K562 (cell line): ENCODE results near the gene OR5J2. TPM values are rescaled to one million over a fixed set of nuclear protein-coding genes. Genes with fewer than 3 reads are reported as not detected.

Experiments
- ATAC-seq: fragments of 200-7000 bp; cut with Tn5 transposase; 3 replicates; pipeline ENCODE4 v1.9.1; 2020; ENCODE audit warnings: moderate library complexity
- BruUV-seq: library from RNA; stranded (reverse); fragments of 400-500 nt; replicated peaks from 2 replicates; lab custom pipeline; 2021; lab: Mats Ljungman, UMichigan
- CTCF ChIA-PET: fragments of 300-600 bp; formaldehyde crosslinking; extraction: SDS; loops from one replicate; lab custom pipeline; 2021; ENCODE audit warnings: low intra/inter-chr PET ratio; lab: Yijun Ruan, JAX
- POLR2A ChIA-PET: fragments of 300-600, 350-650 bp; sonication (Branson Sonifier 250); formaldehyde crosslinking; extraction: SDS; loops from one replicate; lab custom pipeline; 2021; ENCODE audit warnings: antibody characterized with exemption, inconsistent platforms; lab: Yijun Ruan, JAX
- DNase-seq, 4 experiments: peaks; one replicate each; pipeline versions ENCODE4 v3.0.0 to v3.0.0-alpha.2; 2011 to 2018; ENCODE audit warnings: low spot score in 3 of 4, mixed read lengths in 3 of 4; ENCODE audit errors: extremely low read depth in 1 of 4
- FAIRE-seq: peaks from 2 replicates; lab custom pipeline; 2011; peaks lifted over from hg19 to GRCh38; lab: Jason Lieb, UNC
- H2AFZ ChIP-seq: 2 replicates; pipeline ENCODE4 v1.6.0; 2011; ENCODE audit warnings: low read depth, low read length, control low read depth, inconsistent platforms
- H3K27ac ChIP-seq: fragments of 200-600 bp; 3 replicates; pipeline ENCODE4 v1.8.0; 2011; ENCODE audit warnings: low read depth, mild to moderate bottlenecking, control low read depth, inconsistent platforms, low read length, moderate library complexity, mixed read lengths; ENCODE audit errors: extremely low read depth
- H3K27me3 ChIP-seq, 2 experiments: fragments of 300-600 bp in 1 of 2; 2 replicates in 1 of 2; 3 replicates in 1 of 2; pipeline versions ENCODE4 v1.6.0 to v1.8.0; 2011; ENCODE audit warnings: inconsistent platforms in 2 of 2, low read length in 2 of 2, mild to moderate bottlenecking in 1 of 2, mixed read lengths in 1 of 2, moderate library complexity in 1 of 2; ENCODE audit not compliant: control insufficient read depth in 2 of 2, insufficient read depth in 2 of 2
- H3K36me3 ChIP-seq: fragments of 300-600 bp; 3 replicates; pipeline ENCODE4 v1.8.0; 2011; ENCODE audit warnings: mild to moderate bottlenecking, low read length, inconsistent platforms; ENCODE audit not compliant: control insufficient read depth, insufficient read depth
- H3K4me1 ChIP-seq, 2 experiments: fragments of 200-600 bp in 1 of 2; replicated peaks in 1 of 2; 2 replicates in 1 of 2; 3 replicates in 1 of 2; pipeline versions ENCODE4 v1.5.1 to v1.8.0; 2011; ENCODE audit warnings: inconsistent platforms in 2 of 2, low read length in 2 of 2, mild to moderate bottlenecking in 1 of 2, mixed read lengths in 1 of 2, moderate library complexity in 1 of 2; ENCODE audit not compliant: control insufficient read depth in 2 of 2, insufficient read depth in 2 of 2
- H3K4me2 ChIP-seq: 2 replicates; pipeline ENCODE4 v1.6.1; 2011; ENCODE audit warnings: low read length, control low read depth, inconsistent platforms, mixed read lengths; ENCODE audit not compliant: insufficient read depth
- H3K4me3 ChIP-seq: fragments of 200-600 bp; sonication (generic), shearing (Covaris generic); 2 replicates; pipeline ENCODE4 v1.5.1; 2016; ENCODE audit warnings: control low read depth, inconsistent platforms
- H3K79me2 ChIP-seq: fragments of 200-600 bp; 3 replicates; pipeline ENCODE4 v1.8.0; 2011; ENCODE audit warnings: low read length, inconsistent platforms; ENCODE audit not compliant: control insufficient read depth, insufficient read depth
- H3K9ac ChIP-seq, 2 experiments: 2 replicates each; pipeline versions ENCODE4 v1.6.0 to v1.6.1; 2011; ENCODE audit warnings: low read depth in 2 of 2, low read length in 2 of 2, control low read depth in 1 of 2, inconsistent platforms in 1 of 2, mild to moderate bottlenecking in 1 of 2, mixed read lengths in 1 of 2; ENCODE audit not compliant: insufficient read depth in 1 of 2
- H3K9me1 ChIP-seq: one replicate; pipeline ENCODE4 v1.6.0; 2011; ENCODE audit warnings: inconsistent platforms, mild to moderate bottlenecking, low read length, moderate library complexity; ENCODE audit not compliant: control insufficient read depth, insufficient read depth
- H3K9me3 ChIP-seq: replicated peaks from 2 replicates; pipeline ENCODE4 v1.5.1; 2011; ENCODE audit warnings: low read depth, low read length, inconsistent platforms; ENCODE audit not compliant: control insufficient read depth, insufficient read depth
- H4K20me1 ChIP-seq: replicated peaks from 2 replicates; pipeline ENCODE4 v1.6.1; 2011; ENCODE audit warnings: low read length, inconsistent platforms, mixed read lengths; ENCODE audit not compliant: control insufficient read depth, insufficient read depth
- BRF1 ChIP-seq: IDR thresholded peaks from 3 replicates; pipeline ENCODE4 v1.6.1; 2011; ENCODE audit warnings: borderline replicate concordance, mild to moderate bottlenecking; ENCODE audit not compliant: insufficient read length; ENCODE audit errors: extremely low read depth
- C11orf30 ChIP-seq: fragments of 450-650 bp; IDR thresholded peaks from 2 replicates; pipeline ENCODE4 v1.6.1; 2016; ENCODE audit warnings: low read depth, mild to moderate bottlenecking
- HDAC2 ChIP-seq: fragments of 450-650 bp; IDR thresholded peaks from 2 replicates; pipeline ENCODE4 v1.6.1; 2016; ENCODE audit warnings: mild to moderate bottlenecking
- L3MBTL2 ChIP-seq: fragments of 450-650 bp; IDR thresholded peaks from 2 replicates; pipeline ENCODE4 v1.6.1; 2016; ENCODE audit warnings: mild to moderate bottlenecking, moderate library complexity
- MAFG ChIP-seq: fragments of 450-650 bp; conservative IDR thresholded peaks from 2 replicates; pipeline ENCODE4 v1.6.1; 2016; ENCODE audit warnings: missing genetic modification characterization, missing compliant biosample characterization
- MAFK ChIP-seq: IDR thresholded peaks from 2 replicates; pipeline ENCODE4 v1.6.1; 2011; ENCODE audit warnings: low read length, improper control_type of control experiment
- MTA1 ChIP-seq: fragments of 450-650 bp; IDR thresholded peaks from 2 replicates; pipeline ENCODE4 v1.6.1; 2017; ENCODE audit warnings: borderline replicate concordance
- SAFB ChIP-seq: fragments of 200-400 bp; formaldehyde crosslinking; IDR thresholded peaks from 2 replicates; pipeline ENCODE4 v1.6.1; 2017; ENCODE audit warnings: low read depth, low read length, borderline replicate concordance
- XRCC5 ChIP-seq: fragments of 200-400 bp; formaldehyde crosslinking; IDR thresholded peaks from 2 replicates; pipeline ENCODE4 v1.6.1; 2017; ENCODE audit warnings: low read depth, mild to moderate bottlenecking, low read length
- ZNF274 ChIP-seq: IDR thresholded peaks from 2 replicates; pipeline ENCODE4 v1.6.1; 2011; ENCODE audit warnings: low read depth, mild to moderate bottlenecking, low read length, moderate library complexity, borderline replicate concordance
- ZNF316 ChIP-seq: fragments of 450-650 bp; IDR thresholded peaks from 2 replicates; pipeline ENCODE4 v1.6.1; 2016
- ZNF436 ChIP-seq: fragments of 250-450, 450-650 bp; sonication (Bioruptor Pico); formaldehyde crosslinking; IDR thresholded peaks from 2 replicates; pipeline ENCODE4 v1.7.0; 2020; ENCODE audit warnings: mild to moderate bottlenecking
- ZNF511 ChIP-seq: sonication (generic); formaldehyde crosslinking; IDR thresholded peaks from 2 replicates; pipeline ENCODE4 v1.8.0; 2022; ENCODE audit warnings: mild to moderate bottlenecking, missing genetic modification reagents
- WGBS: fragments of 100-300 bp; shearing (Covaris generic); methylation state at CpG from one replicate; pipeline ENCODE4 v1.1.6; 2016; ENCODE audit warnings: low coverage, mixed read lengths; ENCODE audit not compliant: insufficient coverage; ENCODE audit errors: missing lambda C conversion rate; 5-methylcytosine and 5-hydroxymethylcytosine counted together
- in situ Hi-C: fragments of 300-500 bp; cut with MboI; formaldehyde crosslinking; loops from 4 replicates; pipeline ENCODE4 v1.15.0; 2018; ENCODE audit warnings: inconsistent platforms, mixed read lengths
- intact Hi-C: fragments of 100-400 bp; cut with micrococcal nuclease; formaldehyde crosslinking; loops from 2 replicates; pipeline ENCODE4 v1.14.2; 2022
- polyA plus RNA-seq, 8 experiments: library from polyadenylated mRNA; depleted of rRNA in 4 of 8; stranded (reverse) in 5 of 8; unstranded in 3 of 8; fragments of >200 nt; fragmentation: Nextera tagmentation in 2 of 8; fragmentation: Illumina TruSeq in 1 of 8; extraction: Ambion mirVana in 2 of 8; extraction: Trizol in 1 of 8; gene quantifications; 2 replicates each; pipeline versions ENCODE4 v1.2.1 to v1.2.3, GENCODE V29; 2011 to 2014; ENCODE audit warnings: inconsistent platforms in 1 of 8, missing spikeins in 1 of 8
- total RNA-seq, 7 experiments: library from RNA; depleted of rRNA in 6 of 7; stranded (reverse); fragments of >200 nt in 6 of 7; fragmentation: Illumina TruSeq in 2 of 7; extraction: Trizol in 2 of 7; gene quantifications; 2 replicates each; pipeline versions ENCODE4 v1.2.1 to v1.2.3, GENCODE V29; 2011 to 2021; ENCODE audit warnings: low replicate concordance in 1 of 7
- TF ChIP-seq, protein P1 (sequence below): fragments of 250-450 bp; sonication (Bioruptor Pico); IDR thresholded peaks from 2 replicates; pipeline ENCODE4 v1.8.0; 2022; ENCODE audit warnings: moderate library complexity, mild to moderate bottlenecking, inconsistent platforms
- TF ChIP-seq, protein P2 (sequence below): fragments of 250-450 bp; sonication (Bioruptor Pico); IDR thresholded peaks from 2 replicates; pipeline ENCODE4 v1.8.0; 2022; ENCODE audit warnings: inconsistent platforms, mild to moderate bottlenecking, moderate library complexity, borderline replicate concordance
- TF ChIP-seq, protein P3 (sequence below): sonication (generic); formaldehyde crosslinking; IDR thresholded peaks from 2 replicates; pipeline ENCODE4 v1.8.0; 2023; ENCODE audit warnings: missing genetic modification reagents, mild to moderate bottlenecking, borderline replicate concordance

OR5J2 gene
- total and polyA plus RNA-seq, 9 of the 15 experiments (the other 6 are each of a cell fraction or from before 2014, with no cell fraction given): not detected

GRCh38 chr11:56152333-56152732, 24.1 kb upstream of the OR5J2 start:
- no peaks in the 10 kb centered on the region for H3K9me1 ChIP-seq
- no TSS peak for BruUV-seq
- CTCF ChIA-PET: no interaction called here
- intact Hi-C loops (no loop called here), in situ Hi-C loops (no loop called here)
- no peak overlapping the region for H3K27ac ChIP-seq
- H3K9me3 ChIP-seq: peaks cover 2% of the 10 kb centered on the region; the same call in 1 of the 2 replicates
- no peaks in the 10 kb centered on the region for H3K79me2 ChIP-seq
- H3K4me3 ChIP-seq: no peak overlapping the region
- H3K9ac ChIP-seq: no peak overlapping the region
- H3K27me3 ChIP-seq: no peaks in the 10 kb centered on the region
- DNase-seq (no peak), FAIRE-seq (no peak), ATAC-seq (no peak)
- POLR2A ChIA-PET: no interaction called here
- H3K4me1 ChIP-seq: no peaks in the 10 kb centered on the region
- no peaks in the 10 kb centered on the region for H4K20me1 ChIP-seq
- no peaks in the 10 kb centered on the region for H3K36me3 ChIP-seq
- H3K4me2 ChIP-seq: no peak overlapping the region
- no peak overlapping the region for H2AFZ ChIP-seq
- 0% methylated on average over 13 of the region's 15 CpGs for WGBS
- TF ChIP-seq SAFB: no peak
- TF ChIP-seq ZNF316: peak; percentile 43
- TF ChIP-seq BRF1: no peak
- TF ChIP-seq ZNF511: no peak
- TF ChIP-seq ZNF274: no peak
- no peak for TF ChIP-seq L3MBTL2
- peak; percentile 9; the same call in 1 of the 2 replicates for TF ChIP-seq MAFK
- TF ChIP-seq HDAC2: no peak
- TF ChIP-seq, protein P1, sequence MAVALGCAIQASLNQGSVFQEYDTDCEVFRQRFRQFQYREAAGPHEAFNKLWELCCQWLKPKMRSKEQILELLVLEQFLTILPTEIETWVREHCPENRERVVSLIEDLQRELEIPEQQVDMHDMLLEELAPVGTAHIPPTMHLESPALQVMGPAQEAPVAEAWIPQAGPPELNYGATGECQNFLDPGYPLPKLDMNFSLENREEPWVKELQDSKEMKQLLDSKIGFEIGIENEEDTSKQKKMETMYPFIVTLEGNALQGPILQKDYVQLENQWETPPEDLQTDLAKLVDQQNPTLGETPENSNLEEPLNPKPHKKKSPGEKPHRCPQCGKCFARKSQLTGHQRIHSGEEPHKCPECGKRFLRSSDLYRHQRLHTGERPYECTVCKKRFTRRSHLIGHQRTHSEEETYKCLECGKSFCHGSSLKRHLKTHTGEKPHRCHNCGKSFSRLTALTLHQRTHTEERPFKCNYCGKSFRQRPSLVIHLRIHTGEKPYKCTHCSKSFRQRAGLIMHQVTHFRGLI (CRISPR knock-in tag): no peak
- TF ChIP-seq MAFG (tag): no peak; the same call in 1 of the 2 replicates
- no peak for TF ChIP-seq ZNF436 (CRISPR knock-in tag)
- TF ChIP-seq, protein P2, sequence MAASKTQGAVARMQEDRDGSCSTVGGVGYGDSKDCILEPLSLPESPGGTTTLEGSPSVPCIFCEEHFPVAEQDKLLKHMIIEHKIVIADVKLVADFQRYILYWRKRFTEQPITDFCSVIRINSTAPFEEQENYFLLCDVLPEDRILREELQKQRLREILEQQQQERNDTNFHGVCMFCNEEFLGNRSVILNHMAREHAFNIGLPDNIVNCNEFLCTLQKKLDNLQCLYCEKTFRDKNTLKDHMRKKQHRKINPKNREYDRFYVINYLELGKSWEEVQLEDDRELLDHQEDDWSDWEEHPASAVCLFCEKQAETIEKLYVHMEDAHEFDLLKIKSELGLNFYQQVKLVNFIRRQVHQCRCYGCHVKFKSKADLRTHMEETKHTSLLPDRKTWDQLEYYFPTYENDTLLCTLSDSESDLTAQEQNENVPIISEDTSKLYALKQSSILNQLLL: no peak
- TF ChIP-seq MTA1: no peak
- TF ChIP-seq, protein P3, sequence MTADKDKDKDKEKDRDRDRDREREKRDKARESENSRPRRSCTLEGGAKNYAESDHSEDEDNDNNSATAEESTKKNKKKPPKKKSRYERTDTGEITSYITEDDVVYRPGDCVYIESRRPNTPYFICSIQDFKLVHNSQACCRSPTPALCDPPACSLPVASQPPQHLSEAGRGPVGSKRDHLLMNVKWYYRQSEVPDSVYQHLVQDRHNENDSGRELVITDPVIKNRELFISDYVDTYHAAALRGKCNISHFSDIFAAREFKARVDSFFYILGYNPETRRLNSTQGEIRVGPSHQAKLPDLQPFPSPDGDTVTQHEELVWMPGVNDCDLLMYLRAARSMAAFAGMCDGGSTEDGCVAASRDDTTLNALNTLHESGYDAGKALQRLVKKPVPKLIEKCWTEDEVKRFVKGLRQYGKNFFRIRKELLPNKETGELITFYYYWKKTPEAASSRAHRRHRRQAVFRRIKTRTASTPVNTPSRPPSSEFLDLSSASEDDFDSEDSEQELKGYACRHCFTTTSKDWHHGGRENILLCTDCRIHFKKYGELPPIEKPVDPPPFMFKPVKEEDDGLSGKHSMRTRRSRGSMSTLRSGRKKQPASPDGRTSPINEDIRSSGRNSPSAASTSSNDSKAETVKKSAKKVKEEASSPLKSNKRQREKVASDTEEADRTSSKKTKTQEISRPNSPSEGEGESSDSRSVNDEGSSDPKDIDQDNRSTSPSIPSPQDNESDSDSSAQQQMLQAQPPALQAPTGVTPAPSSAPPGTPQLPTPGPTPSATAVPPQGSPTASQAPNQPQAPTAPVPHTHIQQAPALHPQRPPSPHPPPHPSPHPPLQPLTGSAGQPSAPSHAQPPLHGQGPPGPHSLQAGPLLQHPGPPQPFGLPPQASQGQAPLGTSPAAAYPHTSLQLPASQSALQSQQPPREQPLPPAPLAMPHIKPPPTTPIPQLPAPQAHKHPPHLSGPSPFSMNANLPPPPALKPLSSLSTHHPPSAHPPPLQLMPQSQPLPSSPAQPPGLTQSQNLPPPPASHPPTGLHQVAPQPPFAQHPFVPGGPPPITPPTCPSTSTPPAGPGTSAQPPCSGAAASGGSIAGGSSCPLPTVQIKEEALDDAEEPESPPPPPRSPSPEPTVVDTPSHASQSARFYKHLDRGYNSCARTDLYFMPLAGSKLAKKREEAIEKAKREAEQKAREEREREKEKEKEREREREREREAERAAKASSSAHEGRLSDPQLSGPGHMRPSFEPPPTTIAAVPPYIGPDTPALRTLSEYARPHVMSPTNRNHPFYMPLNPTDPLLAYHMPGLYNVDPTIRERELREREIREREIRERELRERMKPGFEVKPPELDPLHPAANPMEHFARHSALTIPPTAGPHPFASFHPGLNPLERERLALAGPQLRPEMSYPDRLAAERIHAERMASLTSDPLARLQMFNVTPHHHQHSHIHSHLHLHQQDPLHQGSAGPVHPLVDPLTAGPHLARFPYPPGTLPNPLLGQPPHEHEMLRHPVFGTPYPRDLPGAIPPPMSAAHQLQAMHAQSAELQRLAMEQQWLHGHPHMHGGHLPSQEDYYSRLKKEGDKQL (CRISPR knock-in tag): no peak
- TF ChIP-seq C11orf30: peak; percentile 18; the same call in 1 of the 2 replicates
- TF ChIP-seq XRCC5: no peak
